Stimulated activated CD4-positive, alpha-beta T cell treated with anti-CD3 and anti-CD28 coated beads, Interleukin-1b, Interleukin-23, amount 100 ng/mL, for 48 hours (primary cell): ENCODE measurements around the gene OR51B4.
"Not testable (repeated sequence)": the region's sequence is repeated elsewhere in the genome, so short reads cannot be mapped to it uniquely, and the experiment has no call there.

Experiments used
- DNase-seq: peaks from one replicate; pipeline ENCODE4 v3.0.0-alpha.2; 2020

Gene OR51B4, protein sequence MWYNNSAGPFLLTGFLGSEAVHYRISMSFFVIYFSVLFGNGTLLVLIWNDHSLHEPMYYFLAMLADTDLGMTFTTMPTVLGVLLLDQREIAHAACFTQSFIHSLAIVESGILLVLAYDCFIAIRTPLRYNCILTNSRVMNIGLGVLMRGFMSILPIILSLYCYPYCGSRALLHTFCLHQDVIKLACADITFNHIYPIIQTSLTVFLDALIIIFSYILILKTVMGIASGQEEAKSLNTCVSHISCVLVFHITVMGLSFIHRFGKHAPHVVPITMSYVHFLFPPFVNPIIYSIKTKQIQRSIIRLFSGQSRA

DNA sequence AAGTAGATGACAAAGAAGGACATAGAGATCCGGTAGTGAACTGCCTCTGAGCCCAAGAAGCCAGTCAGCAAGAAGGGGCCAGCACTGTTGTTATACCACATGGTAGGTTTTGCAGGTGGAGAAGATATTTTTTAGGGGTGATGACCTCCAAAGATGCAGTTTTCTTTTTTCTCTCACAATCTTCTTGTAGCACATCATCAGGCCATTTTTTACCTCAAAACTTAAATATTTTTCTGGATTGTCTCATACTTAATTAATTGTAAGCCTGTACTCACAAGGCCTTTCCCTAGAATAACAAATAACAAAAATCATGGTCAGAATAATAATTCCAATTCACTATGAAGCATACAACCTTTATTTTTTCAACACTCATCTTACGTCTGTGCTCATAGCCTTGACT lies at the start of gene OR51B4:
Gene OR51B4, minus strand, starts transcription at position 101 of the 400 bp plus-strand sequence. Its CDS starts 0 bp downstream, at position 101.
- DNase-seq = no peak

DNA sequence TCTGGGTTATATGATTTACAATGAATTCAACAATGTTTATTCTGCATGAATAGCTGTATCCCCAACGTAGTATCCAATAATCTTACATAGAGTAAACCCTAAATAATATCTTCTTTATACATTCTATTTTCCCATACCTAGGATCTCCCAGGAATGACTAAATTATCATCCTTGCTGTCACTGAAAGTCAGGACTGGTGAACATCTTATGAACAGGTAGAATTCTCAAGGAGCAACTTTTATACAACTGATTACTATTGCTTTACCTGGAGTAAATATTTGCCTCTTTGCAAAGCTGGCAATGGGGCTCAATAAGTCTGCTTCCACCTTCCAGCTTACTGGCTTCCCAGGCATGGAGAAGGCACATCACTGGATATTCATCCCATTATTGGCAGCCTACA lies 49.5 kb upstream of the OR51B4 start, which contains the start of gene OR51B6:
Gene OR51B6, plus strand, starts transcription at position 301 of the 400 bp plus-strand sequence. Its CDS starts 0 bp downstream, at position 301.
- no peak for DNase-seq

DNA sequence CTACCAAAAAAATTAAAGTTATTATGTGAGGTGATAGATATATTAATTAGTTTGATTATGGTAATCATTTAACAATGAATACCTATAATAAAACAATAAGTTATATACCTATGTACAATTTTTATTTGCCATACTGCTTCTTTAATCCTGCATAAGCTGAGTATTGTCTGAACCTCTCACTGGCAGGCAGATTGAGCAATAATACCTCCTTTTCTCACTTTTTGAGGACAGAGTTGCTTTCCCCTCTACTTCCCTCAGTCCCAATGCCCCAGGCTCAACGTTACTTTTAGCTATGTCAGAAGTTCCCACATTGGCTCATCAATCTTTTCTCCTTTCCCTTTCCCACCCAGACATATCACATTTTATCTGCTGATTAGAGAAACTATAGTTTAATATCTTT lies 47.8 kb upstream of the OR51B4 start:
- DNase-seq = no peak

DNA sequence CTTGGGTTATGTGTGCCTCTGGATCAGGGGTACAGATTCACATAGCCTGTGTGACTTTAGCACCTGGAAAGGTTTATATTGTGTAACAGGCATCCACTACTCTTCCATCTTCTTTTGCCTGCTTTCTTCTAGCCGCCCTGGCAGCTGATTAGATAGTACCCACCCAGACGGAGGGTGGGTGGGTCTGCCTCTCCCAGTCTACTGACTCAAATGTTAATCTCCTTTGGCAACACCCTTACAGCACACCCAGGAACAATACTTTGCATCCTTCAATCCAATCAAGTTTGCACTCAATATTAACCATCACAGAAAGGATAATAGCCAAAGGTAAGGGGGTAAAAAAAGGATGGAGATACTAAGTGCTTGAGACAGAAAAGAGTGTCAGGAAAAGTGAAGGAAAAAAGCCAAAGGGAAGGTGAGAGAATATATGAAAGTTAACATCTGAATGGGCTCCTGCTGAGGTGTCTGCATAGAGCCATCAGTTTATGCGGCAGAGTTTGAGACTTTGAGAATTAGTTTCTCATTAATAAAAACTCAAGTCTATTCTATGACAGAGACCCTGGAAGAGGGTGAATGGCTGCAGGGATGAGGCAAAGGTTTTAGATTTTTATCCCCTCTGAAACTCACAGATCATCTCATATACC lies 46.9 kb upstream of the OR51B4 start:
- DNase-seq = no peak

DNA sequence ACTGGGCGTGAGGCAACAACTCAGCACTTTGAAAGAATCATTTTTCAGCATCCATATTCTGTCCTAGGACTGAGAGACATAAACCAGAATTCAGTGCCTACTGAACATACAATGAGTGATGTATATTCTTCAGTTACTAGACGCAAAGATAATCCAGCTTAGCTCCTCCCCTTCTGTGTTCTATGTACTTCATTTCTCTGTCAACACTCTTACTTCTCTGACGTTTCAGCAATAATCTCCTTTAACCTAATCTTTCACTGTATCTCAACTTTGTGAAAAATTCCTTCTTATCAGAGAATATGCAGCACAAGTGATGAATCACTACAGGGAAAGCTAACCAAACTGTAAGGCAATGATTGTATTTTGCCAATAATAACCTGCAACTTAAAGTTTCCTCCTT lies 44.1 kb upstream of the OR51B4 start:
- DNase-seq = no peak

DNA sequence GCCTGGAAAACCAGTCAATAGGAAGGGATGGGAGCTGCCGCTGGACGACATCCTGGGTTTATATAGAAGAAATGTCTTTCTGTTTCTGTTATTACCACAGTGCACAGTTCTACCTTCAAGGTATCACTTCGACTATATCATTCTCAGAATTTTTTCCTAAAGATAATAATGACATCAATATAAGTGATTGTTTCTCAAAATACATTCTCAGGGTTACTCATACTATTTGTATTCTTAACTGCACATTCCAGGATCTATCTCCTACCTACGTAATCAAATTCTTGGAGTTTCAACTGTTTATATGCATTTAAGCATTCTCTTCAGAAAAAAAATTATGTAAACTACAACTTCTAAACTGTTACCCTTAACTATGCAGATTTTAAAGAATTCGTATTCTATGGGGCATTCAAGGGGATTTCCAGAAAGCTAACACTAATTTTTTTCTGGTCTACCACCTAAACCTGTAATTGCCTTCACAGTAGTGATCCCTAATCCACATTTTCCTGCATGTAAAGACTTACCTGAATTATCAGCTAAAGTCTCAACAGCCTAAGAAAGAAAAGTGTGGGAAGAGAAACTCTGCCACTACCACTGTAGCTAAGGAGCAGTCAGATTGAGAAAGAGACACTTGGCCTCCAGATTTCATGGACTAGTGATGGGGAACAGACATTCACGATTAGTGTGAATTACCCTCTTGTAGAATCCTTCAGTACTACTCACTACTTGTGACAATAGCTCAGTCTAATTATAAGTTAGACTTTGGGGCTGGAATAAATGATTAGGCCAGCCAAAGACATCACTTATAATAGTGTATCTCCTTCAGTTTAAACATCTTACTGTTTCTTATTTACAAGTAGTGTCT lies 42.0 kb upstream of the OR51B4 start, which contains the start of gene OR51B5:
Gene OR51B5, minus strand, starts transcription at position 51 of the 862 bp plus-strand sequence. Its CDS starts 0 bp downstream, at position 51.
- DNase-seq = no peak

DNA sequence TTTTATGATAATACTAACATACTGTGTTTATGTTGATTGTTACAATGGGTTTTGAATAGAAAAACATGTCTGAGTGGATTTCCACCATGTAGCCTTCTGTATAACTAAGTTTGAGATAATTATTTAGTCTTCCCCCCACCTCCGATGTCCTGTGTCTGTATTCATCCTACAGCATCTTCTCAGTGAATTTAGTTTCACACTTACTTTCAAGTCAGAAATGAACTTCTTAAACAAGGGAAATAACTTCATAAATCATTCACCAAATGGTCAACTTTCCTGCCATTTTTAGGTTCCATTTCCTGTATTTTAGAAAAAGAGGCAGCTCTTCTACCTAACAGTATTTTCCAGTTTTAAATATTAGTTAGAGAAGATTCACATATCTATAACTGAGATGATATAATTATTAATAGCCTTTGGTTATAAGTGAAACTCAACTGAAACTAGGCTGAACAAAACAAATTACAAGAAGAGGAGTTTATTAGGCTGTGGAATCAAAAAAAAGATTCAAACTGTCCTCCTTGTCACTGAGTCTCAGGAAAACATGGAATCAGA lies 38.1 kb upstream of the OR51B4 start:
- DNase-seq = no peak

DNA sequence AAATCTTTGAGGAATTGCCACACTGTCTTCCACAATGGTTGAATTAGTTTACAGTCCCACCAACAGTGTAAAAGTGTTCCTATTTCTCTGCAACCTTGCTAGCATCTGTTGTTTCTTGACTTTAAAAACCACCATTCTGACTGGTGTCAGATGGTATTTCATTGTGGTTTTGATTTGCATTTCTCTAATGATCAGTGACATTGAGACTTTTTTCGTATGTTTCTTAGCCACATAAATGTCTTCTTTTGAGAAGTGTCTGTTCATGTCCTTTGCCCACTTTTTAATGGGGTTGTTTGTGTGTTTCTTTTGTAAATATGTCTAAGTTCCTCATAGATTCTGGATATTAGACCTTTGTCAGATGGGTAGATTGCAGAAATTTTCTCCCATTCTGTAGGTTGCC lies 35.5 kb upstream of the OR51B4 start:
- DNase-seq = not testable (repeated sequence)

DNA sequence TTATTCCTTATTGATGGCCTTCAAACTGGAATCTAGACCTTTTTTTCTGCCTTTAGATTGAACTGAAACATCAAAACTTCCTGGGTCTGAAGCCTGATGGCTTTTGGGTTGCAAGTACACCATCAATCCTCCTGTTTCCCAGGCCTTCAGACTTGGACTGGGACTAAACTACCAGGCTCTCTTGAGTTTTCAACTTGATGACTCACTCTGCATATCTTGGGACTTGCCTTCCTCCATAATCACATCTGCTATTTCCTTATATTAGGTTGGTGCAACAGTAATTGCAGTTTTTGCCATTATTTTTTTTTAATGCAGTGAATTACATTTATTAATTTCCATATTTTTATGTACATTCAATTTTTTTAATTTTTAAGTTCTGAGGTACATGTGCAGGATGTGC lies 34.6 kb upstream of the OR51B4 start:
- DNase-seq = no peak

DNA sequence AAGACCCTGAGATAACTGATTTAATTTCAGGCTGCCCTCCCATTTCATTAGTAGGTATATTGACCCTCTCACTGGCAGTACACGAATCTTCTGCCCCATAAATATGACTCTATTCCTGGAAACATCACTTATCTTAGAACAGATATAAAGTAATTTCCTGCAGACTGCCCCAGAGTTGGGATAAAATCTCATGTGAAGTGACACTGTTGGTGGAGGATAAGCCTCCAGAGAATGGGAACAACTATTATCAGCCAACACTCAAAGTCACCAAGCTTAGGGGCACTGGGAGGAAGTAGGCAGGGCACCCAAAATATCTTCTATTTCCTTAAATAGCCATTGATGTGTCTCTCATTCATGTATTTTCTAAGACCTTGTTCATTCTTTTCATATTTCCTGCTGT lies 33.4 kb upstream of the OR51B4 start:
- no peak for DNase-seq

DNA sequence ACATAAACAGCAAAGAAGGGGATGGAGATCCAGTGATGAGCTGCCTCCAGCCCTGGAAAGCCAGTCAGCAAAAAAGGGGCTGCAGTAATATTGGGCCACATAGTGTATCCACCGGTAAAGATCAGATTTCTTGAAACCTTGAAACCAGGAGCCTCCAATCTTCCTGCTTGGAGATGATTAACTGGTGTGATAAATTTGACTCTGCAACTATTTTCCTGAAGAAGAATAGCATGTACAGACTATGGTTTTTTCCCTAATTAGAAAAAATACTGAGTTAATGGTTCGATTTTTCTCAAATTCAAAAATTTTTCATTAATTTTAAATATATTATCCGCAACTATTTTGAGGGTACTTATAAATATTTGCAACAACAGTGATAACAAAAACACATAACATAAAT lies 22.5 kb upstream of the OR51B4 start, which contains the start of gene OR51B2:
Gene OR51B2, minus strand, starts transcription at position 101 of the 400 bp plus-strand sequence. Its CDS starts 0 bp downstream, at position 101.
- no peak for DNase-seq

DNA sequence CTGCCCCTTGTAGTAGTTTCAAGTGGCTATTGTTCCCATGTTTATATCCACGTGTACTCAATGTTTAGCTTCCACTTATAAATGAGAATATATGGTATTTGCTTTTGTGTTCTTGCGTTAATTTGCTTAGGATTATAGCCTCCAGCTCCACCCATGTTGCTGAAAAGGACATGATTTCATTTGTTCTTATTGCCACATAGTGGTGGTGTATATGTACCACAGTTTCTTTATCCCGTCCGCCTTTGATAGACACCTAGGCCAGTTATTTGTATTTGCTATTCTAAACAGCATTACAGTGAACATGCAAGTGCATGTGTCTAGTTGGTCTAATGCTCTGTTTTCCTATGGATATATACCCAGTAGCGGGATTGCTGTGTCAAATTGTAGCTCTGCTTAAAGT lies 15.5 kb upstream of the OR51B4 start:
- no peak for DNase-seq

DNA sequence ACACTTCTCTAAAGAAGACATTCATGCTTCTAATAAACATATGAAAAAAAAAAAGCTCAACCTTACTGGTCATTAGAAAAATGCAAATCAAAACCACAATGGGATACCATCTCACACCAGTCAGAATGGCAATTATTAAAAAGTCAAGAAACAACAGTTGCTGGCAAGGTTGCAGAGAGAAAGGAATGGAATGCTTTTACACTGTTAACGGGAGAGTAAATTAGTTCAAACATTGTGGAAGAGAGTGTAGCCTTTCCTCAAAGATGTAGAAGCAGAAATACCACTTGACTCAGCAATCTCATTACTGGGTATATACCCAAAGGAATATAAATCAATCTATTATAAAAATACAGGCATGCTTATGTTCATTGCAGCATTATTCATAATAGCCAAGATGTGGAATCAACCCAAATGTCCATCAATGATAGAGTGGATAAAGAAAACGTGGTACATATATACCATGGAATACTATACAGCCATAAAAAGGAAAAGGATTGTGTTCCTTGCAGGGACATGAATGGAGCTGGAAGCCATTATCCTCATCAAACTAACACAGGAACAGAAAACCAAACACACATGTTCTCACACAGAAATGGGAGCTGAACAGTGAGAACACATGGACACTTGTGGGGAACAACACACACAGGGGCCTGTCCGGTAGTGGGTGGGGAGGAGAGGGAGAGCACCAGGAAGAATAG lies 11.7 kb upstream of the OR51B4 start:
- not testable (repeated sequence) for DNase-seq

DNA sequence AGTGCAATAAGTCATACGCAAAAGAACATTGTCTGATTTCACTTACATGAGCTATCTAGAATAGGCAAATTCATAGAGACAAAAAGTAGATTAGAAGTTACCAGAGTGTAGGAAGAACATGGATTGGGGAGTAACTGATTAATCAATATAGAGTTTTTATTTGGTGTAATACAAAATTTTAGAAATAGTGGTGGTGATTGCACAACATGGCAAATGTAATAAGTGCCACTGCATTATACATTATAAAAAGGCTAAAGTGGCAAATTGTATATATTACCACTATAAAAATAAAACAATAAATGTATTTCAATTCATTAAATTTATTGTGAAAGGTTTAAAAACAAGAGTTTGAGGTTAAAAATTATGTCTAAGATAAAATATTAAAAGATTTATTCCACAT lies 8.7 kb upstream of the OR51B4 start:
- DNase-seq = no peak

DNA sequence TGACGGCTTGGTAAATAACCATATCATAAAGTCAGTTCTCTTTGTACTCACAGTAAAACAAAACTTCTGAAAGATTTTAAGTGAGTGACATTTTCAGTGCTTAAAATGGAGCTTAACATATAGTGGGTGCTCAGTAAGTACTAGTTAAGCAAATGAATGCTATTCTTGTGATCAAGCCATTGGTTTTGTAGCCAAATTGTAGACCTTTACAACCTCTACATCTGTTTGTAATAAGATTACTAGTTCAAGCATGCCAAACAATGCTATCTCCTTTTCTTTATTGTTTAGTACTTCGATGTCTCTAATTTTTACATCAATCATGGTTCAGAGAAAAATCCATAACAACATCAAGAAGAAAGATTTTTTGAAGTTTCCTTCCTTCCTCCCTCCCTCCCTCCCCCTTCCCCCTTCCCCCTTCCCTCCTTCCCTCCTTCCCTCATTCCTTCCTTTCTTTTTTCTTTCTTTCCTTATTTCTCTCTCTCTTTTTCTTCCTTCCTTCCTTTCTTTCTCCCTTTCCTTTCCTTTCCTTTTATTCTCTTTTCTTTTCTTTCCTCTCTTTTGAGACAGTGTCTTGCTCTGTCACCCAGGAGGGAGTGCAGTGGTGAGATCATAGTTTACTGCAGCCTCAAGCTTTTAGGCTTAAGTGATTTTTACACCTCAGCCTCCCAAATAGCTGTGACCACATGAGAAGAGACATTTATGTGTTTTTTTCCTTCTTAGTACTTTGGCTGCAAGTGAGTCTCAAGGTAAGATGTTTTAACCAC lies 5.7 kb upstream of the OR51B4 start:
- DNase-seq = no peak

DNA sequence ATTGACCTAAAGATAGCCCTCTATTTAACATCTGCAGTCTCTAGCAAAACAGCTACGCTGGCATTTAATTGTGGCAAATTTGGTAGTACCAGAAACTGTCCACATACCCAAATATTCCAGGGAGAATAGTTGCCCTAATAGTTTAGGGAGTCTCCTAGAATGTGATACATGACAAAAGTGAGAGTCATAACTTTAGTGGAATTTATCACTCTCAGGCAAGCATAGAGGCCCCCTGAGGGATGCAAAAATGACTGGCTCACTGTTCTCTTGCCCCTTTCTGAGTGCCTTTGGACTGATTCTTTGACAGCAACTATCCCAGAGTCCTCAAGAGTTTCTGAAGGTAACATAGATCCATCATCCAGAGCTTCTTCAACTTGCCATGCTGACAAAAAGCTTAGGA lies 2.3 kb upstream of the OR51B4 start:
- DNase-seq = no peak

DNA sequence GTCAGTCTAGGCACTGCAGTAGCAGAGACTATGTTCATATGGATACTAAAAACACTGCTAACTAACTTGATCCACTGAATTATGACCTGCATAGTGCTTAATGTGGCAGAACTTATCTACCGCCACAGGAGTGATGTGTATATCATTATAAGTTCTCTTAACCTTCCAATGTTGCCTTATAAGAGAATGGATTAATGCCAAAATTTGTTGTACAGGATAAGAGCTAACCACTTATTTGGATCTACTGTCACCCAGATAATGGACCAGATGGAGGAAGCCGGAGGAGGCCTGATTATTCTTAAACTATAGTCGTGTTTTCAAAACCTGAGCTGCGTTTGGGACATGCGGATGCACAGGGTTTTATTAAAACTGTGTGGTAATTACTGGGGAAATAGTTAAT lies 1.9 kb upstream of the OR51B4 start:
- DNase-seq = no peak

DNA sequence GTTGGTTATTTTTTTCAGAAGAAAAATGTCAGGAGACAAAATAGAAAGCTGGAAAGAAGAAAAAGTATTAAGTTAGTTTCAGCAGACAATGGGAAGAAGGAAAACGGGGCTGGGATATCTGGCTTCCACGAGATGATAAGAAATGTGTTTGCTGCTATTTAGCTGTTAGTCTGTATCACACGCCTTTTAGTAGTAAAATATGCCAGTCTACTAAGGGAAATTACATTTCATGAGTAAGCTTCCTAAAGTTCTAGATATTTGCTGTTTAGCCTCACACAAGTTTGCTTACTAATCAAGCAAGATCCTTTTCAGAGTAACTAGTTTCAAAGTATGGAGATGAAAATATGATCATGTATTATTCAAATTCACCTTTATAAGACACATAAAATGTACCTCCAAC lies 1.5 kb downstream of the OR51B4 start:
- DNase-seq = no peak

DNA sequence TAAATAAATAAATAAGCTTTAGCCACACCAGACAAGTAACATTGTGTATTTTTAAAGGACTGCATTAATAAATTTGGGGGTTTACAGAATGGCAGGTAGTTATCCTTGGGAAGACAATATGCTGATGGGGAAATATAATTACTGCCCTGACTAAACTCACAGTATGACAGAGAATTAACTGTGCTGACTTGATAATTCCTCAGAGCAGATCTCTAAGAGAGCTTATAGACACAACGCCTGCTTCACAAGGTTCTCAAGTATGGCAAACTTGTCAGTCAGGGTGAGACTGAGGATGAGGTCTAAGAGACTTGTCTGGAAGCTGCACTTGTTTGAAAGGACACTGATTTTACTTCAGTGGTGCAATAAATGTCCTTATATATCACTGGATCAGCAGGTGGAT lies 3.3 kb downstream of the OR51B4 start:
- DNase-seq = no peak

DNA sequence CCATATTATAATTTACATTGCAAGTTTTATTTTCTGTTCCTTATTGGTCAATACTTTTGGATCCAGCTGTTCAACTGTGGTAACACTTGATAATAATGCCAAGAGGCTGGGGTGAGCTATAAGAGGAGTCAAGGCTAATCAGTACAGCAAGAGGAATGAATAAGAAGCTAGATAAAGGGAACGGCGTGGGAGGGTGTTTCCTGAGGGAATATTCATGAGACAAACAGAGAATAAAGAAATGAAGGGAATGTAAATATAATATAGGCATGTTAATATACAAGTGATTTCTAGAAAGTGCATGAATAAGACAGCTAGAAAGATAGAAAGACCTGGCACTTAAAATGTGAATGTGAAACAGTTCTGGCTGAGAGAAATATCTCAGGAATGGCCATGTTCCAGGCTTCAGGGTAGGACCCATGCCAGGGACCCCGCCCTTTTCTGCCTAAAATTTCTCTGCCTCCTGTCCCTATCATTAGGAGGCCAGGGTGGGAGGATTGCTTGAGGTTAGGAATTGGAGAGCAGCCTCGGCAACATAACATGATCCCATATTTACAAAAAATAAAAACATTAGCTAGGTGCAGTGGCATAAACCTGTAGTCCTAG lies 3.9 kb downstream of the OR51B4 start:
- DNase-seq = no peak

DNA sequence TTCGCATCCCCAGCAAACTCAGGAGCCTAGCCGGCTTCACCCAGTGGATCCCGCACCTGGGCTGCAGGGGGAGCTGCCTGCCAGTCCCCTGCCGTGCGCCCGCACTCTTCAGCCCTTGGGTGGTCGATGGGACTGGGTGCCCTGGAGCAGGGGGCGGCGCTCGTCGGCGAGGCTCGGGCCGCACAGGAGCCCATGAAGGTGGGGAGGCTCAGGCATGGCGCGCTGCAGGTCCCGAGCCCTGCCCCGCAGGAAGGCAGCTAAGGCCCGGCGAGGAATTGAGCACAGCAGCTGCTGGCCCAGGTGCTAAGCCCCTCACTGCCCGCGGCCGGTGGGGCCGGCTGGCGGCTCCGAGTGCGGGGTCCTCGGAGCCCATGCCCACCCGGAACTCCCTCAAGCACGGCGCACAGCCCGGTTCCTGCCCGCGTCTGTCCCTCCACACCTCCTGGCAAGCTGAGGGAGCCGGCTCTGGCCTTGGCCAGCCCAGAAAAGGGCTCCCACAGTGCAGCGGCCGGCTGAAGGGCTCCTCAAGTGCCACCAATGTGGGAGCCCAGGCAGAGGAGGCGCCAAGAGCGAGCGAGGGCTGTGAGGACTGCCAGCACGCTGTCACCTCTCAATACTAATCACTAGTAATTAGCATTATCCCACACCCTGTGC lies 7.3 kb downstream of the OR51B4 start:
- DNase-seq = not testable (repeated sequence)
